ENCODE results near the gene TSPAN6. TPM values are rescaled to one million over a fixed set of nuclear protein-coding genes. Genes with fewer than 3 reads are reported as not detected.

The TSPAN6 gene
- total RNA-seq, 1 experiment from 2014 or later, result 47.4 TPM

GRCh38 chrX:100625985-100626491 lies 10.6 kb downstream of the TSPAN6 start:
- no TSS peak for BruUV-seq (replicated peaks)
- ChIA-PET POLR2A (ENCODE audit: unreplicated experiment) (no interaction called here), CTCF (no interaction called here)

GRCh38 chrX:100623001-100623400 lies 13.6 kb downstream of the TSPAN6 start:
- H3K4me1 ChIP-seq (ENCODE audit: insufficient read depth, low read length), result 0 out of 2 replicates have a peak, but pooled peaks cover 4% of the 10 kb centered on the region
- no peak overlapping the region for H3K4me3 ChIP-seq (ENCODE audit: low read length)
- H3K27me3 ChIP-seq (ENCODE audit: low read length), result no peaks in the 10 kb centered on the region
- H3K9ac ChIP-seq (ENCODE audit: low read length), result no peak overlapping the region
- no peaks in the 10 kb centered on the region for H3K36me3 ChIP-seq (ENCODE audit: low read depth, low read length)
- DNase-seq (no peak), ATAC-seq (no peak)
- no TSS peak for BruUV-seq (replicated peaks)
- H3K9me2 ChIP-seq (replicated peaks; ENCODE audit: low read length), result no peaks in the 10 kb centered on the region
- intact Hi-C loops (cut with micrococcal nuclease), result no loop called here
- H3K4me2 ChIP-seq (ENCODE audit: low read length), result no peak overlapping the region
- CTCF ChIA-PET, result no interaction called here
- no peak overlapping the region for H3K27ac ChIP-seq (ENCODE audit: low read length)
- H4K20me1 ChIP-seq (ENCODE audit: low read length), result no peaks in the 10 kb centered on the region
- no peaks in the 10 kb centered on the region for H3K9me3 ChIP-seq (ENCODE audit: low read length)
- POLR2A ChIA-PET (ENCODE audit: unreplicated experiment), result no interaction called here
- TF ChIP-seq EZH2phosphoT487 (IDR thresholded peaks at IDR 0.05; ENCODE audit: borderline replicate concordance, low read length) (no peak), EZH2 (IDR thresholded peaks at IDR 0.05; ENCODE audit: low read length, unreplicated experiment) (no peak)
- TF ChIP-seq, protein P1, sequence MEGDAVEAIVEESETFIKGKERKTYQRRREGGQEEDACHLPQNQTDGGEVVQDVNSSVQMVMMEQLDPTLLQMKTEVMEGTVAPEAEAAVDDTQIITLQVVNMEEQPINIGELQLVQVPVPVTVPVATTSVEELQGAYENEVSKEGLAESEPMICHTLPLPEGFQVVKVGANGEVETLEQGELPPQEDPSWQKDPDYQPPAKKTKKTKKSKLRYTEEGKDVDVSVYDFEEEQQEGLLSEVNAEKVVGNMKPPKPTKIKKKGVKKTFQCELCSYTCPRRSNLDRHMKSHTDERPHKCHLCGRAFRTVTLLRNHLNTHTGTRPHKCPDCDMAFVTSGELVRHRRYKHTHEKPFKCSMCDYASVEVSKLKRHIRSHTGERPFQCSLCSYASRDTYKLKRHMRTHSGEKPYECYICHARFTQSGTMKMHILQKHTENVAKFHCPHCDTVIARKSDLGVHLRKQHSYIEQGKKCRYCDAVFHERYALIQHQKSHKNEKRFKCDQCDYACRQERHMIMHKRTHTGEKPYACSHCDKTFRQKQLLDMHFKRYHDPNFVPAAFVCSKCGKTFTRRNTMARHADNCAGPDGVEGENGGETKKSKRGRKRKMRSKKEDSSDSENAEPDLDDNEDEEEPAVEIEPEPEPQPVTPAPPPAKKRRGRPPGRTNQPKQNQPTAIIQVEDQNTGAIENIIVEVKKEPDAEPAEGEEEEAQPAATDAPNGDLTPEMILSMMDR (conservative IDR thresholded peaks at IDR 0.05; ENCODE audit: low read depth, low read length), result no peak
- H3F3A ChIP-seq (ENCODE audit: low read length, unreplicated experiment), result no peaks in the 10 kb centered on the region
- no peak overlapping the region for H2AFZ ChIP-seq (ENCODE audit: low read length)
- H3K79me2 ChIP-seq (ENCODE audit: low read length), result no peaks in the 10 kb centered on the region

More at GRCh38 chrX:100625985-100626491, 10.6 kb downstream of the TSPAN6 start:
- DNase-seq, result no peak
- intact Hi-C loops (cut with micrococcal nuclease), result no loop called here
- no peaks in the 10 kb centered on the region for H3K27me3 ChIP-seq (ENCODE audit: low read length)
- no peaks in the 10 kb centered on the region for H3F3A ChIP-seq (ENCODE audit: low read length, unreplicated experiment)
- H4K20me1 ChIP-seq (ENCODE audit: low read length), result no peaks in the 10 kb centered on the region
- no peak for ATAC-seq
- no peak overlapping the region for H3K27ac ChIP-seq (ENCODE audit: low read length)
- no peak overlapping the region for H2AFZ ChIP-seq (ENCODE audit: low read length)
- H3K4me1 ChIP-seq (ENCODE audit: insufficient read depth, low read length), result 0 out of 2 replicates have a peak, but pooled peaks cover 4% of the 10 kb centered on the region
- H3K4me2 ChIP-seq (ENCODE audit: low read length), result no peak overlapping the region
- H3K9me3 ChIP-seq (ENCODE audit: low read length), result no peaks in the 10 kb centered on the region
- H3K36me3 ChIP-seq (ENCODE audit: low read depth, low read length), result no peaks in the 10 kb centered on the region
- H3K79me2 ChIP-seq (ENCODE audit: low read length), result no peaks in the 10 kb centered on the region
- H3K4me3 ChIP-seq (ENCODE audit: low read length), result no peak overlapping the region
- H3K9ac ChIP-seq (ENCODE audit: low read length), result no peak overlapping the region
- TF ChIP-seq, protein P1 (conservative IDR thresholded peaks at IDR 0.05; ENCODE audit: low read depth, low read length), result no peak
- TF ChIP-seq EZH2 (IDR thresholded peaks at IDR 0.05; ENCODE audit: low read length, unreplicated experiment), result no peak
- no peak for TF ChIP-seq EZH2phosphoT487 (IDR thresholded peaks at IDR 0.05; ENCODE audit: borderline replicate concordance, low read length)
- H3K9me2 ChIP-seq (replicated peaks; ENCODE audit: low read length), result no peaks in the 10 kb centered on the region

- H3K27me3 ChIP-seq (ENCODE audit: low read length), result no peaks in the 10 kb centered on the region
- no peaks in the 10 kb centered on the region for H3K9me2 ChIP-seq (replicated peaks; ENCODE audit: low read length)
- ATAC-seq (peak; percentile 63), DNase-seq (peak; percentile 78)
- H3K27ac ChIP-seq (ENCODE audit: low read length), result no peak overlapping the region
- POLR2A ChIA-PET (ENCODE audit: unreplicated experiment), result no interaction called here
- no peaks in the 10 kb centered on the region for H3K4me1 ChIP-seq (ENCODE audit: insufficient read depth, low read length)
- no peaks in the 10 kb centered on the region for H3K36me3 ChIP-seq (ENCODE audit: low read depth, low read length)
- no peak for TF ChIP-seq EZH2phosphoT487 (IDR thresholded peaks at IDR 0.05; ENCODE audit: borderline replicate concordance, low read length)
- TF ChIP-seq EZH2 (IDR thresholded peaks at IDR 0.05; ENCODE audit: low read length, unreplicated experiment), result no peak
- TF ChIP-seq, protein P1 (conservative IDR thresholded peaks at IDR 0.05; ENCODE audit: low read depth, low read length), result peak; percentile 67
- H4K20me1 ChIP-seq (ENCODE audit: low read length), result no peaks in the 10 kb centered on the region
- no peak overlapping the region for H3K4me3 ChIP-seq (ENCODE audit: low read length)
- no peak overlapping the region for H3K9ac ChIP-seq (ENCODE audit: low read length)
- BruUV-seq (replicated peaks), result no TSS peak
- intact Hi-C loops (cut with micrococcal nuclease), result loop anchor here (1.0 to 2.0 kb wide), 2 partner anchors 21 to 102 kb away; partner anchors contain the start of gene TSPAN6
- H3F3A ChIP-seq (ENCODE audit: low read length, unreplicated experiment), result no peaks in the 10 kb centered on the region
- H3K79me2 ChIP-seq (ENCODE audit: low read length), result no peaks in the 10 kb centered on the region
- H3K9me3 ChIP-seq (ENCODE audit: low read length), result no peaks in the 10 kb centered on the region
- CTCF ChIA-PET, result interaction anchor here (1.0 to 1.9 kb wide), 4 partner anchors 22 to 154 kb away, joined by 3 to 21 read pairs (median 8); partner anchors contain the start of gene TSPAN6
- H3K4me2 ChIP-seq (ENCODE audit: low read length), result no peak overlapping the region; the same call in 1 of the 2 replicates
- H2AFZ ChIP-seq (ENCODE audit: low read length), result peak overlapping the region; percentile 35; the same call in 1 of the 2 replicates
Observed at GRCh38 chrX:100615005-100615404, 21.6 kb downstream of the TSPAN6 start.

All from PC-3 (cell line).